CD8-positive, alpha-beta memory T cell (primary cell): Measurements from ENCODE around the gene FAM47E. TPM values are rescaled to one million over a fixed set of nuclear protein-coding genes. Genes with fewer than 3 reads are reported as not detected.

ENCODE experiments used
- CTCF ChIA-PET: fragments of 350-600 bp; sonication (Branson Sonifier 250); formaldehyde crosslinking; loops from one replicate; lab custom pipeline; 2021; ENCODE audit warnings: antibody characterized with exemption; lab: Charles Lee
- POLR2A ChIA-PET: fragments of 350-600 bp; sonication (Branson Sonifier 250); formaldehyde crosslinking; loops from one replicate; lab custom pipeline; 2021; ENCODE audit warnings: antibody characterized with exemption; lab: Charles Lee
- DNase-seq, 5 donors: peaks; one replicate each; pipeline versions ENCODE4 v3.0.0 to v3.0.0-alpha.2; 2020 to 2022; ENCODE audit warnings: mixed read lengths in 1 of 5
- H3K27ac ChIP-seq: one replicate; pipeline ENCODE4 v1.7.0; 2013; ENCODE audit warnings: low read depth, mild to moderate bottlenecking, low read length, moderate library complexity
- H3K27me3 ChIP-seq: 2 replicates; pipeline ENCODE4 v1.7.0; 2013; ENCODE audit warnings: low read length, mild to moderate bottlenecking; ENCODE audit not compliant: insufficient read depth, poor library complexity, severe bottlenecking
- H3K36me3 ChIP-seq: 2 replicates; pipeline ENCODE4 v1.7.0; 2013; ENCODE audit warnings: mild to moderate bottlenecking, low read length, moderate library complexity; ENCODE audit not compliant: insufficient read depth
- H3K4me1 ChIP-seq: 2 replicates; pipeline ENCODE4 v1.7.0; 2013; ENCODE audit warnings: mild to moderate bottlenecking, low read length, moderate library complexity; ENCODE audit not compliant: insufficient read depth
- H3K4me3 ChIP-seq: 2 replicates; pipeline ENCODE4 v1.7.0; 2013; ENCODE audit warnings: mild to moderate bottlenecking, low read length
- H3K9me3 ChIP-seq: 2 replicates; pipeline ENCODE4 v1.7.0; 2013; ENCODE audit warnings: mild to moderate bottlenecking, low read length
- H3K27ac Mint-ChIP-seq, 8 donors: one replicate each; pipeline ENCODE4 v1.8.0; 2020 to 2021; ENCODE audit warnings: mixed read lengths in 8 of 8, mild to moderate bottlenecking in 6 of 8, inconsistent platforms in 3 of 8, moderate library complexity in 3 of 8
- H3K27me3 Mint-ChIP-seq, 2 donors: one replicate each; pipeline ENCODE4 v1.8.0; 2020 to 2021; ENCODE audit warnings: mixed read lengths in 2 of 2, mild to moderate bottlenecking in 1 of 2, moderate library complexity in 1 of 2
- H3K36me3 Mint-ChIP-seq, 3 donors: one replicate each; pipeline ENCODE4 v1.8.0; 2020 to 2021; ENCODE audit warnings: mixed read lengths in 3 of 3, inconsistent platforms in 1 of 3, mild to moderate bottlenecking in 1 of 3
- H3K4me1 Mint-ChIP-seq, 3 donors: one replicate each; pipeline ENCODE4 v1.8.0; 2020 to 2021; ENCODE audit warnings: mixed read lengths in 3 of 3, inconsistent platforms in 1 of 3, mild to moderate bottlenecking in 1 of 3
- H3K4me3 Mint-ChIP-seq, 7 donors: one replicate each; pipeline ENCODE4 v1.8.0; 2020 to 2021; ENCODE audit warnings: mixed read lengths in 7 of 7, mild to moderate bottlenecking in 6 of 7, moderate library complexity in 4 of 7, inconsistent platforms in 2 of 7
- H3K9me3 Mint-ChIP-seq, 5 donors: one replicate each; pipeline ENCODE4 v1.8.0; 2020 to 2022; ENCODE audit warnings: mixed read lengths in 5 of 5, mild to moderate bottlenecking in 3 of 5, moderate library complexity in 2 of 5, inconsistent platforms in 1 of 5
- polyA plus RNA-seq: library from polyadenylated mRNA; unstranded; fragments of 300-500 nt; fragmentation: Illumina TruSeq; gene quantifications from one replicate; pipeline ENCODE4 v1.2.3, GENCODE V29; 2021
- total RNA-seq, 2 experiments: library from RNA; stranded (reverse); gene quantifications; one replicate each; pipeline ENCODE4 v1.2.3, GENCODE V29; 2021

The FAM47E gene
- total and polyA plus RNA-seq, 3 experiments from 2014 or later: not detected

DNA sequence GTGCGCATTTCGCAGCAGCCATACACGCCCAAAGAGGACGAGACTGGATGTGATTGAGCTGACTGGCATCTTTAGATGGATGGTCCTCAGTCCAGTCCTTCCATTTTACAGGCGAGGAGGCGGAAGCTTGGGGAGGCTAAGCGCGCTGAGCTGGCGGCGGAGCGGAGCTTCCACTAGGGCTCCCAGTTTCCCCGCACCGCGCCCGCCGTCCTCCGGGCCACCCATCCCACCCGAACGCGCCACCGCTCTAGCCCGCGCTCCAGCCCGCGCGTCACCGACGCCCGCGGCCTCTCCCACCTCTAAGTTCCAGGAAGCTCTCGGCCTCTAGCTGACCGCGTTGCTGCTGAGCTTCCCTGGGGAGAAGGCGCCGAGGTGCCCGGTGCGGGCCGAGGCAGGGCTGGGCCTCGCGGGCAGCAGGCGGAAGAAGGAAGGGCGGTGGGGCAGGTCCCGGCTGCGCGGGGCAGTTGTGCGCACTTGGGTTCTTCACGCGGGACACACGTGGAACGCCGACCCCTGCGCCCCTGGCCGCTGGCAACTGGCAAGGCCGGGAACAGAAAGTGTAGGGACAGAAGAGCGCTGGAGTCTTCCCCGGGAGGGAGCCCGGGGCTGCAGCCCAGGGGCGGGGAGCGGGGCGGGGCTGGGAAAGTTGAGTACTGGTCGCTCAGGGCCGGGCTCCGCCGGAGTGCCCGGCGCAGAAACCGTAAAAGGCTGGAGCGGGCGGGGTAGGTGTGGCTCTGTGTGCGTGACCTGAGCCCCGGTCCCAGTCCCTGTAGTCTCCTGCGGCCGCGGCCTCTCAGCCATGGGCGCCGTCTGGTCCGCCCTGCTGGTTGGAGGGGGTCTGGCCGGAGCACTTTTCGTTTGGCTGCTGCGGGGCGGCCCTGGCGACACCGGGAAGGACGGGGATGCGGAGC, 54.7 kb downstream of the FAM47E start, which contains the start of gene STBD1:
Gene STBD1, plus strand, starts transcription at position 763 of the 911 bp plus-strand sequence. Its CDS starts 37 bp downstream, at position 800.
- Mint-ChIP-seq H3K27me3 (peaks cover 2 to 9% of the 10 kb centered on the region in 2 donors), H3K27ac (peak within 1 kb of the TSS; percentile 15 to 83 (median 42)), H3K4me3 (peak within 1 kb of the TSS; percentile 77 to 91 (median 84)), H3K4me1 (peaks cover 27 to 50% (median 37%) of the 10 kb centered on the region in 3 donors), H3K36me3 (peaks cover 0 to 7% (median 0%) of the 10 kb centered on the region in 3 donors), H3K9me3 (no peaks in the 10 kb centered on the region)
- no peaks in the 10 kb centered on the region for H3K27me3 ChIP-seq
- peak within 1 kb of the TSS; percentile 51 for H3K4me3 ChIP-seq
- peak within 1 kb of the TSS; percentile 28 for H3K27ac ChIP-seq
- no peaks in the 10 kb centered on the region for H3K9me3 ChIP-seq
- ChIA-PET CTCF (interaction anchor here (0.6 to 3.2 kb wide), 5 partner anchors 9 to 656 kb away, joined by 3 to 12 read pairs (median 5); no protein-coding TSS in a partner anchor), POLR2A (no interaction called here)
- H3K36me3 ChIP-seq: no peaks in the 10 kb centered on the region
- H3K4me1 ChIP-seq: peaks cover 21% of the 10 kb centered on the region
- peak in 3 of 5 donors; percentile 12 to 31 (median 30) for DNase-seq

DNA sequence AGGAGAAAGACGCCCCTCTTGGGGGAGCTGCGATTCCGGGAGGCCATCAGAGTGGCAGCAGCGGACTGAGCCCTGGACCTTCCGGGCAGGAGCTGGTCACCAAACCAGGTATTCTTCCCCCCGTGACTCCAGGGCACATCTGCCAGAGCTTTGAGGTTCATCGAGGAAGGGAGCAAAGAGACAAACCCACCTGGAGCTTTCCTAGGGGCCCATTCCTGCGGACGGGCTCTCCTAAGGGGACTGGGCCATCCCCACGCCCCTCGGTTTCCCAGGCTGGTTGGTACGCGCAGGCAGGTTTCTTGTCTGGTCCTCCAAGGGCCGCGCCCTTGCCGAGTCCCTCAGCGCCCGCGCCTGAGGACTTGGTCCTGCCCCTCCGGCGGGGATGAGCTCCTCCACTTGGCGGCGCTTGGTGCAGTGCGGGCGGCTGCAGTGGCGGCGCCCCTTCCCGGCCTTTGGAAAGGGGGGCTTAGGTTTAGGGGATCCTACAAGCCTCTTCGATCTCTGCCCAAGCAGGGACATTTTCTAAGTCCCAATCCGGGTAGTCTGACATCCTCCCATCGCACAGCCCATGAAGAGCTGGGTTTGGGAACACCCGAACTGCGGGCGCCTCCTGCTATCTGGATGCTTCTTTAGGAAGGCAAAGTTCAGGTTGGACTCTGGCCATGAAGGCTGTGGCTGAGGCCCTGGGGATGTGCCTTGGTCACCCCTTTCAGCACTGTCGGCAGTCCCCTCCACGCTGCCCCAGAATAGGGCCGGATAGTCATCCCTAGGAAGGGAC, 55.5 kb downstream of the FAM47E start:
- CTCF ChIA-PET: interaction anchor here (1.4 to 3.2 kb wide), 3 partner anchors 8 to 71 kb away, joined by 4 to 12 read pairs (median 5); no protein-coding TSS in a partner anchor
- peak in 1 of 5 donors; percentile 13 for DNase-seq
- Histone ChIP-seq H3K36me3 (no peaks in the 10 kb centered on the region), H3K27ac (no peak overlapping the region), H3K4me3 (peak overlapping the region; percentile 51), H3K4me1 (peaks cover 21% of the 10 kb centered on the region), H3K9me3 (no peaks in the 10 kb centered on the region), H3K27me3 (no peaks in the 10 kb centered on the region)
- POLR2A ChIA-PET: no interaction called here
- Mint-ChIP-seq H3K9me3 (no peaks in the 10 kb centered on the region), H3K36me3 (peaks cover 0 to 7% (median 0%) of the 10 kb centered on the region in 3 donors), H3K27me3 (peaks cover 2 to 9% of the 10 kb centered on the region in 2 donors), H3K4me3 (peak overlapping the region; percentile 77 to 91 (median 84)), H3K4me1 (peaks cover 24 to 42% (median 32%) of the 10 kb centered on the region in 3 donors), H3K27ac (peak overlapping the region in 5 of 8 donors; percentile 15 to 74 (median 30))

GRCh38 chr4:76307660-76308014, 56.1 kb downstream of the FAM47E start:
- no peaks in the 10 kb centered on the region for H3K9me3 ChIP-seq
- Mint-ChIP-seq H3K27ac (peak overlapping the region in 2 of 8 donors; percentile 24 to 52), H3K9me3 (no peaks in the 10 kb centered on the region), H3K4me3 (peak overlapping the region; percentile 59 to 91 (median 84)), H3K27me3 (peaks cover 2 to 9% of the 10 kb centered on the region in 2 donors), H3K4me1 (peaks cover 24 to 37% (median 29%) of the 10 kb centered on the region in 3 donors), H3K36me3 (peaks cover 0 to 7% (median 0%) of the 10 kb centered on the region in 3 donors)
- H3K27ac ChIP-seq: no peak overlapping the region
- no peaks in the 10 kb centered on the region for H3K27me3 ChIP-seq
- no peaks in the 10 kb centered on the region for H3K36me3 ChIP-seq
- ChIA-PET CTCF (interaction anchor here (0.7 to 3.2 kb wide), 3 partner anchors 11 to 70 kb away, joined by 4 to 12 read pairs (median 4); no protein-coding TSS in a partner anchor), POLR2A (no interaction called here)
- peaks cover 21% of the 10 kb centered on the region for H3K4me1 ChIP-seq
- no peak for DNase-seq
- H3K4me3 ChIP-seq: no peak overlapping the region

DNA sequence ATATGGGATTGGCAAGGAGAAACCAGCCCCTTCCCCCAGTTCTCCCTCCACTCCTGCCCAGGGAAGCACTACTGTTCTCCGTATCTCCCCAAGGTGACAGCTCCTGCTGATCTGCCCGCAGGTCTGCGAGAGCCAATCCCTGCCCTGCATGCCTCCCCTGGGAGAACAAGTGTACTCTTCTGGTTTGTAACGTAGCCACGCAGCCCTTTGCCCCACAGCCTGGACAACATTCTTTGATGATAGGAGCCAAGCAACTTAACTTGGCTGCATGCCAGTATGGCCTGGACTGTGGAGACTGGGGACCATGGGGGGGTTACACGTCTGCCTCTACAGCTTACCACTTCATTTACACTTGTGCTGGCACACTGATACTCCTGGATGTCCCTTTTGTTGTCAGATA, 57.0 kb downstream of the FAM47E start:
- no peak for DNase-seq
- Histone ChIP-seq H3K36me3 (no peaks in the 10 kb centered on the region), H3K27me3 (no peaks in the 10 kb centered on the region), H3K4me3 (no peak overlapping the region), H3K9me3 (no peaks in the 10 kb centered on the region), H3K27ac (no peak overlapping the region), H3K4me1 (peaks cover 21% of the 10 kb centered on the region)
- Mint-ChIP-seq H3K4me3 (peak overlapping the region in 4 of 7 donors; percentile 44 to 84 (median 64)), H3K27me3 (peaks cover 2 to 15% of the 10 kb centered on the region in 2 donors), H3K27ac (peak overlapping the region in 2 of 8 donors; percentile 30 to 51), H3K4me1 (peaks cover 24 to 28% (median 26%) of the 10 kb centered on the region in 3 donors), H3K9me3 (no peaks in the 10 kb centered on the region), H3K36me3 (peaks cover 0 to 7% (median 0%) of the 10 kb centered on the region in 3 donors)
- POLR2A ChIA-PET: no interaction called here
- CTCF ChIA-PET: no interaction called here

DNA sequence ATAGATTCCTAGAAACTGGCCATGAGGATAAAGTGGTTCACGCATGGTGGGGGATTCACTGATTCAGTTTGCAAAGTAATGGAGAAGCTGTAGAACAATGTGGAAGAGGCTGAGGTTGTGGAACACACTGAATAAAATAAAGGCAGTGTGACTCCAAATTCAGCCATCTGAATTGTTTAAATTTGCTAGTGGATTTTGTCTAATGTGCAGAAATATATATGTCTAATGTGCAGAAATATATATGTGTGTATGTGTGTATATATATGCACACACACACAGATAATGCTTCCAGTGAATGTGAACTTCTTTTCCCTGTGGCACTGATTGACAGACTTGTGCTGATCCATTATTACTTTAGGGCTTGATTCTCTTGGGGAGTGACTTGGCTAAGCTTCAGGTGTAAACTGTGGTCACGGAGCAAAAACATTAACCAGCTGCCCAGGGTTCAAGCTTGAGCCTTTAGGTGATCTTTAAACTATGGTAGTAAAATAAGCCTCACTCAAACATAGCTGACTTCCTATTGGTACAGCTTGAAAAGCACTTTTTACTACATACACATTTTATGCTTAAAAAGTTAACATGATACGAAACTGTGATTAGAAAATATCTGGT, 58.5 kb downstream of the FAM47E start:
- no peaks in the 10 kb centered on the region for H3K9me3 ChIP-seq
- H3K27ac ChIP-seq: no peak overlapping the region
- Mint-ChIP-seq H3K4me3 (peak overlapping the region in 1 of 7 donors; percentile 16), H3K36me3 (peaks cover 0 to 9% (median 0%) of the 10 kb centered on the region in 3 donors), H3K27ac (peak overlapping the region in 1 of 8 donors; percentile 87), H3K9me3 (peaks cover 0 to 2% (median under 1%) of the 10 kb centered on the region in 5 donors), H3K4me1 (peaks cover 13 to 15% (median 13%) of the 10 kb centered on the region in 3 donors), H3K27me3 (peaks cover 0 to 17% of the 10 kb centered on the region in 2 donors)
- CTCF ChIA-PET: no interaction called here
- no peak for DNase-seq
- H3K4me3 ChIP-seq: no peak overlapping the region
- no peaks in the 10 kb centered on the region for H3K27me3 ChIP-seq
- no peaks in the 10 kb centered on the region for H3K36me3 ChIP-seq
- POLR2A ChIA-PET: no interaction called here
- peaks cover 9% of the 10 kb centered on the region for H3K4me1 ChIP-seq

- ChIA-PET CTCF (no interaction called here), POLR2A (no interaction called here)
- Histone ChIP-seq H3K27me3 (no peaks in the 10 kb centered on the region), H3K4me3 (no peak overlapping the region), H3K27ac (no peak overlapping the region), H3K9me3 (no peaks in the 10 kb centered on the region), H3K36me3 (no peaks in the 10 kb centered on the region), H3K4me1 (peaks cover 2% of the 10 kb centered on the region)
- Mint-ChIP-seq H3K27ac (peak overlapping the region in 1 of 8 donors; percentile 87), H3K36me3 (peaks cover 0 to 9% (median 6%) of the 10 kb centered on the region in 3 donors), H3K27me3 (peaks cover 0 to 17% of the 10 kb centered on the region in 2 donors), H3K9me3 (peaks cover 4 to 6% (median 4%) of the 10 kb centered on the region in 5 donors), H3K4me1 (peaks cover 6 to 9% (median 7%) of the 10 kb centered on the region in 3 donors), H3K4me3 (no peak overlapping the region)
- no peak for DNase-seq
Measured at GRCh38 chr4:76310683-76311082, 59.2 kb downstream of the FAM47E start.

DNA sequence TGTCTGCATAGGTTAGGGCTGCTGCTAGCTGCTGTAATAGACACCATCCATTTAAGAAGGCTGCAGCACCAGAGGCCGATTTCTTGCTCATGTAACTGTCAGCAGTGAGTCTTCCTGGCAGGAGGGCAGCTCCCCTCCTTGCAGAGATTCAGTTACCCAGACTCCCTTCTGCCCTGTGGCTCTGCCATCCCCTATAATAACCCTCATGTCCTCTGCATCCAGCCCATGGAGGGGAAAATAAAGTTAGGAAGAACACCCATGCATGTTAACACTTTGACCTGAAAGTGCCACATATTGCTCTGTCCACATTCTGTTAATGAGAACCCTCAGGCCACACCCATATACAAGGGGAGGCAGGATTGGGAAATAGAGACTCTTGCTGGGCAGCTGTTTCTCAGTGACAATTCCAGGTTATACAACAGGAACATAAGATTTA, 60.4 kb downstream of the FAM47E start:
- peaks cover 12 to 19% (median 15%) of the 10 kb centered on the region in 5 donors for H3K9me3 Mint-ChIP-seq
- Histone ChIP-seq H3K4me3 (no peak overlapping the region), H3K36me3 (no peaks in the 10 kb centered on the region), H3K4me1 (no peaks in the 10 kb centered on the region), H3K27me3 (no peaks in the 10 kb centered on the region), H3K9me3 (no peaks in the 10 kb centered on the region), H3K27ac (no peak overlapping the region)
- peak overlapping the region in 1 of 8 donors; percentile 47 for H3K27ac Mint-ChIP-seq
- peaks cover 0 to 25% of the 10 kb centered on the region in 2 donors for H3K27me3 Mint-ChIP-seq
- CTCF ChIA-PET: no interaction called here
- peaks cover 4 to 7% (median 4%) of the 10 kb centered on the region in 3 donors for H3K4me1 Mint-ChIP-seq
- H3K4me3 Mint-ChIP-seq: no peak overlapping the region
- POLR2A ChIA-PET: no interaction called here
- DNase-seq: no peak
- peaks cover 1 to 17% (median 9%) of the 10 kb centered on the region in 3 donors for H3K36me3 Mint-ChIP-seq
